Subcutaneous adipose tissue (tissue), 4 donors: Measurements from ENCODE around the gene PRKCH. TPM values are rescaled to one million over a fixed set of nuclear protein-coding genes. Genes with fewer than 3 reads are reported as not detected.

ENCODE experiments used
- total RNA-seq, 4 donors: library from RNA; depleted of rRNA; stranded (reverse); fragments of >200 nt; gene quantifications; one replicate each; pipeline ENCODE4 v1.1.0, GENCODE V29; 2016
- TF ChIP-seq, protein P1 (sequence below): fragments of 450-650 bp; IDR thresholded peaks from one replicate; pipeline ENCODE4 v1.5.1; 2016; ENCODE audit warnings: low read depth, mild to moderate bottlenecking, control low read depth, antibody characterized with exemption, moderate library complexity

The PRKCH gene
- total RNA-seq, 4 donors from 2014 or later: 25.8 to 46.3 (median 36.4) TPM

DNA sequence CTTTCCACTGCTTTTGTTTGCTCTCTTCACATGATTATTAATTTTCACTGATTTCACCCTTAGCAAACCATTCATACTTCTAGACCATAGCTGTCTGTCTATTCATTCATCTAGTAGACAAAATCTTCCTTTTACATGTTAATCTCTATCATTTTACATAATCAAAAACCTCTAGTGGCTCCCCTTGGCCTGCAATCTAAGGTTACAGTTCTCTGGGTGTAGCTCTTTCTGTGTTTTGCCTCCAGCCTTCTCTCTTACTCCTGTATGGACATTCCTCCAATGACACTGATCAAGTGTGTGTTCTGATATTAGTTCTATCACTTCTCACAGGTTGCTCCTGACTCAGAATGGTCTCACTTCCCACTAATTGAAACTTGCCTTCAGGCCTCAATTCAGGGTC lies 56.4 kb downstream of the PRKCH start:
- TF ChIP-seq, protein P1, sequence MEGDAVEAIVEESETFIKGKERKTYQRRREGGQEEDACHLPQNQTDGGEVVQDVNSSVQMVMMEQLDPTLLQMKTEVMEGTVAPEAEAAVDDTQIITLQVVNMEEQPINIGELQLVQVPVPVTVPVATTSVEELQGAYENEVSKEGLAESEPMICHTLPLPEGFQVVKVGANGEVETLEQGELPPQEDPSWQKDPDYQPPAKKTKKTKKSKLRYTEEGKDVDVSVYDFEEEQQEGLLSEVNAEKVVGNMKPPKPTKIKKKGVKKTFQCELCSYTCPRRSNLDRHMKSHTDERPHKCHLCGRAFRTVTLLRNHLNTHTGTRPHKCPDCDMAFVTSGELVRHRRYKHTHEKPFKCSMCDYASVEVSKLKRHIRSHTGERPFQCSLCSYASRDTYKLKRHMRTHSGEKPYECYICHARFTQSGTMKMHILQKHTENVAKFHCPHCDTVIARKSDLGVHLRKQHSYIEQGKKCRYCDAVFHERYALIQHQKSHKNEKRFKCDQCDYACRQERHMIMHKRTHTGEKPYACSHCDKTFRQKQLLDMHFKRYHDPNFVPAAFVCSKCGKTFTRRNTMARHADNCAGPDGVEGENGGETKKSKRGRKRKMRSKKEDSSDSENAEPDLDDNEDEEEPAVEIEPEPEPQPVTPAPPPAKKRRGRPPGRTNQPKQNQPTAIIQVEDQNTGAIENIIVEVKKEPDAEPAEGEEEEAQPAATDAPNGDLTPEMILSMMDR: no peak

- TF ChIP-seq, protein P1: no peak
Observed at GRCh38 chr14:61379639-61380184, 58.3 kb downstream of the PRKCH start.

GRCh38 chr14:61380984-61381383 lies 59.6 kb downstream of the PRKCH start:
- TF ChIP-seq, protein P1: no peak

GRCh38 chr14:61381553-61381952 lies 60.2 kb downstream of the PRKCH start:
- TF ChIP-seq, protein P1: no peak

GRCh38 chr14:61382842-61383241 lies 61.5 kb downstream of the PRKCH start:
- TF ChIP-seq, protein P1: no peak

GRCh38 chr14:61385002-61385685 lies 63.8 kb downstream of the PRKCH start:
- TF ChIP-seq, protein P1: no peak

- TF ChIP-seq, protein P1: no peak
Observed at GRCh38 chr14:61386173-61386772, 64.9 kb downstream of the PRKCH start.
